Immature natural killer cell (primary cell): ENCODE measurements around the gene COX14. TPM values are rescaled to one million over a fixed set of nuclear protein-coding genes. Genes with fewer than 3 reads are reported as not detected.
"Not testable (repeated sequence)": the region's sequence is repeated elsewhere in the genome, so short reads cannot be mapped to it uniquely, and the experiment has no call there.

Experiments
- DNase-seq, 3 donors: peaks; one replicate each; pipeline ENCODE4 v3.0.0; 2022; ENCODE audit warnings: mixed read lengths in 1 of 3
- H3K27ac Mint-ChIP-seq, 6 donors: one replicate each; pipeline ENCODE4 v1.8.0; 2020; ENCODE audit warnings: mixed read lengths in 6 of 6, mild to moderate bottlenecking in 5 of 6, inconsistent platforms in 4 of 6, moderate library complexity in 3 of 6
- H3K27me3 Mint-ChIP-seq, 3 donors: one replicate each; pipeline ENCODE4 v1.8.0; 2020 to 2021; ENCODE audit warnings: low read depth in 3 of 3, mild to moderate bottlenecking in 3 of 3, mixed read lengths in 3 of 3, moderate library complexity in 3 of 3, inconsistent platforms in 1 of 3
- H3K36me3 Mint-ChIP-seq, 3 donors: one replicate each; pipeline ENCODE4 v1.8.0; 2020; ENCODE audit warnings: mixed read lengths in 3 of 3, inconsistent platforms in 2 of 3, mild to moderate bottlenecking in 2 of 3
- H3K4me1 Mint-ChIP-seq, 2 donors: one replicate each; pipeline ENCODE4 v1.8.0; 2020; ENCODE audit warnings: inconsistent platforms in 2 of 2, mild to moderate bottlenecking in 2 of 2, mixed read lengths in 2 of 2, moderate library complexity in 1 of 2
- H3K4me3 Mint-ChIP-seq, 5 donors: one replicate each; pipeline ENCODE4 v1.8.0; 2020; ENCODE audit warnings: mild to moderate bottlenecking in 5 of 5, mixed read lengths in 5 of 5, inconsistent platforms in 3 of 5, moderate library complexity in 3 of 5
- H3K9me3 Mint-ChIP-seq, 6 donors: one replicate each; pipeline ENCODE4 v1.8.0; 2020; ENCODE audit warnings: mild to moderate bottlenecking in 6 of 6, mixed read lengths in 6 of 6, inconsistent platforms in 4 of 6, moderate library complexity in 3 of 6
- polyA plus RNA-seq, 3 donors: library from polyadenylated mRNA; unstranded; fragments of 300-500 nt; fragmentation: Illumina TruSeq; gene quantifications; one replicate each; pipeline ENCODE4 v1.2.3, GENCODE V29; 2021

The COX14 gene
- polyA plus RNA-seq, 3 donors from 2014 or later: 191 to 270 (median 256) TPM

DNA sequence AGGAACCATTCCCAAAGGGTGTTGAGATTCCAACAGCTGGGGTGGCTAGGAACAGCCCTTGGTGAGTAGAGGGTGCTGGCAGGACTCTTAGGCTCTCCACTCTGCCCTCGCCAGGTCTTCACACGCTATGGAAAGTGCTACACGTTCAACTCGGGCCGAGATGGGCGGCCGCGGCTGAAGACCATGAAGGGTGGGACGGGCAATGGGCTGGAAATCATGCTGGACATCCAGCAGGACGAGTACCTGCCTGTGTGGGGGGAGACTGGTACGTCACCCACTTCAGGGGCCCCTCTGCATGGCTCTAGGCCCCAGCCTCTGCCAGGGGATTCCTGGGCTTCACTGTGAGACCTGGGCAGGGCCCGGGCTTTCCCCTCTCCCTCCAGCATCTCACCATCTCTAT lies 34.9 kb upstream of the COX14 start:
- Mint-ChIP-seq H3K27me3 (peaks cover 3 to 5% (median 5%) of the 10 kb centered on the region in 3 donors), H3K36me3 (no peaks in the 10 kb centered on the region), H3K4me1 (no peaks in the 10 kb centered on the region), H3K27ac (no peak overlapping the region), H3K4me3 (no peak overlapping the region), H3K9me3 (no peaks in the 10 kb centered on the region)
- no peak for DNase-seq

DNA sequence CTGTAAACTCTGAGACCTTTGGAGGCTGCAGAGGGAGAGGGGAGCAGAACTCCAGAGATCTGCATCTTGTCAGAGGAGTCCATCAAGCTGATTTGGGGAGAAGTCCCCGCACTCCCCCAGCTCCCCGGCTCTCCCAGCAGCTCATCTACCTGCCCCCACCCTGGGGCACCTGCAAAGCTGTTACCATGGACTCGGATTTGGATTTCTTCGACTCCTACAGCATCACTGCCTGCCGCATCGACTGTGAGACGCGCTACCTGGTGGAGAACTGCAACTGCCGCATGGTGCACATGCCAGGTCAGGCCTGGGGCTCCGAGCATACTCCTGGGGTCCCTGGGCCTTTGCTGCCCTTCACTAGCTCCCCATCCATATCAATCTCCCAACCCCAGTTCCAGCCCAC lies 33.8 kb upstream of the COX14 start:
- H3K27ac Mint-ChIP-seq: no peak overlapping the region
- H3K27me3 Mint-ChIP-seq: peaks cover 0 to 7% (median 5%) of the 10 kb centered on the region in 3 donors
- DNase-seq: no peak
- no peaks in the 10 kb centered on the region for H3K36me3 Mint-ChIP-seq
- H3K4me3 Mint-ChIP-seq: no peak overlapping the region
- no peaks in the 10 kb centered on the region for H3K9me3 Mint-ChIP-seq
- peaks cover under 1% of the 10 kb centered on the region in 2 donors for H3K4me1 Mint-ChIP-seq

DNA sequence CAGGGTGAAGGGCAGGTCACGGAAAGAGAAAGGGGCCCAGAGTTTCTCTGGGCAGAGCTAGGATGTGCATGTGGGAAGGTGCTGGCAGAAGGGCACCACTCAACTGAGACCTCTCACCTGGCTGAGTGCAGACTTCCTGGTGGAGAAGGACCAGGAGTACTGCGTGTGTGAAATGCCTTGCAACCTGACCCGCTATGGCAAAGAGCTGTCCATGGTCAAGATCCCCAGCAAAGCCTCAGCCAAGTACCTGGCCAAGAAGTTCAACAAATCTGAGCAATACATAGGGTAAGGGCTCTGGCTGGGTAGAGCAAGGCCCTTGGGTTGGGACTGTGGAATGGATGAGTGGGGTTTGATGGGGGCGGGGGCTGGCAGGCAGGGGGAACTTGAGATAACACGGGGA lies 32.3 kb upstream of the COX14 start:
- Mint-ChIP-seq H3K9me3 (no peaks in the 10 kb centered on the region), H3K4me1 (peaks cover 8 to 10% of the 10 kb centered on the region in 2 donors), H3K27me3 (peaks cover 0 to 7% (median 3%) of the 10 kb centered on the region in 3 donors), H3K27ac (no peak overlapping the region), H3K36me3 (no peaks in the 10 kb centered on the region), H3K4me3 (no peak overlapping the region)
- DNase-seq: no peak

DNA sequence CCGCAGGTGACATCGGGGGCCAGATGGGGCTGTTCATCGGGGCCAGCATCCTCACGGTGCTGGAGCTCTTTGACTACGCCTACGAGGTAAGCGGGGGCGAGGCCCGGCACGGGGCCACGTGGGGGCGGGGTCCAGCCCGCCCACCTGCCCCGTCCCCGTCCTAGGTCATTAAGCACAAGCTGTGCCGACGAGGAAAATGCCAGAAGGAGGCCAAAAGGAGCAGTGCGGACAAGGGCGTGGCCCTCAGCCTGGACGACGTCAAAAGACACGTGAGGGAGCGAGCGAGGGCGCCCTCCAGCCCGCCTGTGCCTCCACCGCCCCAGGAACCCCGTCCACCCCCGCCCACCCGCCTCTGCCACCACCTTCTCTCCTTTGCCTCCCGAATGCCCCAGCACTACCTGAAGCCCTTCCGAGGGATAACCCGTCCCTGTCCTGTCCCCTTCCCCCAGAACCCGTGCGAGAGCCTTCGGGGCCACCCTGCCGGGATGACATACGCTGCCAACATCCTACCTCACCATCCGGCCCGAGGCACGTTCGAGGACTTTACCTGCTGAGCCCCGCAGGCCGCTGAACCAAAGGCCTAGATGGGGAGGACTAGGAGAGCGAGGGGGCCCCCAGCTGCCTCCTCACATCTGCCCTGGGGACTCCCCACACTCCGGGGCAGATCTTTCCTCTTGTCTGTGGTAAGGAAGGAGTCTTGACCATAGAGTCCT lies 30.8 kb upstream of the COX14 start:
- Mint-ChIP-seq H3K27ac (no peak overlapping the region), H3K9me3 (no peaks in the 10 kb centered on the region), H3K4me3 (no peak overlapping the region), H3K36me3 (no peaks in the 10 kb centered on the region), H3K27me3 (peaks cover 0 to 10% (median 3%) of the 10 kb centered on the region in 3 donors), H3K4me1 (peaks cover 19 to 25% of the 10 kb centered on the region in 2 donors)
- no peak for DNase-seq

DNA sequence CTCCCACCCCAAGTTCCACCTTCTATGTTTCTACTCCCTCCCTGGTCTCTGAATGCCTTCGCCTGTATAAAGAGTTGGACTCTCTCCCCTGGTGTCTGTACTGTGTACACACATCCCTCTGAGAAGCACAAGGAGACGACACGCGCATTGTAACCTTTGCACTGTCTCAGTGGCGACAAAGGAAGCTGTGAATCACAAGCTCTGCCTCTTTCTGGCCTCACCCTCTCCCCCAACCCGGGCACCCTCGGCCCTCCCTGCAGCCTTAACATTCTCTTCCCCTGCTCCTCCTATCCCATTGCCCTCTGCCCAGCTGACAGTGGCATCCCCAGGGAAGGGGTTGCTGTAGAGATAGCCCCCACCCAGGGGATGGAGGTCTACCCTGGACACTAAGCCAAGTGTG lies 29.4 kb upstream of the COX14 start:
- DNase-seq: no peak
- H3K4me1 Mint-ChIP-seq: peaks cover 21 to 37% of the 10 kb centered on the region in 2 donors
- peaks cover 0 to 7% (median 0%) of the 10 kb centered on the region in 3 donors for H3K27me3 Mint-ChIP-seq
- H3K27ac Mint-ChIP-seq: peak overlapping the region in 1 of 6 donors; percentile 26
- H3K4me3 Mint-ChIP-seq: peak overlapping the region in 1 of 5 donors; percentile 0
- H3K36me3 Mint-ChIP-seq: peaks cover 0 to 3% (median 0%) of the 10 kb centered on the region in 3 donors
- no peaks in the 10 kb centered on the region for H3K9me3 Mint-ChIP-seq

DNA sequence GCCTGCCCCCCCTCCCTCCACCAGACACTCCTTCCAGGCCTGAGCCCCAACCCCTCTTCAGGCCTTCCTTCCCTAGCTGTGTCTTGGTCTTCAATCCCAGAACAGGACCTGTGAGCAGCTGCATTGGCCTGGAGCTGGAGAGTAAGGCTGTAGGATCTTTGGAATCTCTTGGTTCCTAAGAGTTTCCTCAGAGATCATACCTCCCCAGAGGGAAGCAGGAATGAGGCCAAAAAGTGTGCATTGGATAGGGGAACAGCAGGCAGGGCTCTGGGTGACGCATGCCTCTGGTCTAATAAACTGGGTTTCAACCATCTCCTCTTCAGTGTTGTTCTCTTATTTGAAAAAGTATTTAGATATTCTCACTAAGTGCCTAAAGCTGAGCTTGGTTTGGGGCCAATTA lies 28.7 kb upstream of the COX14 start:
- no peaks in the 10 kb centered on the region for H3K9me3 Mint-ChIP-seq
- peaks cover 0 to 7% (median 0%) of the 10 kb centered on the region in 3 donors for H3K27me3 Mint-ChIP-seq
- H3K36me3 Mint-ChIP-seq: peaks cover 0 to 3% (median 0%) of the 10 kb centered on the region in 3 donors
- no peak for DNase-seq
- H3K4me1 Mint-ChIP-seq: peaks cover 21 to 42% of the 10 kb centered on the region in 2 donors
- peak overlapping the region; percentile 69 to 85 (median 77) for H3K4me3 Mint-ChIP-seq
- H3K27ac Mint-ChIP-seq: peak overlapping the region; percentile 61 to 90 (median 84)

DNA sequence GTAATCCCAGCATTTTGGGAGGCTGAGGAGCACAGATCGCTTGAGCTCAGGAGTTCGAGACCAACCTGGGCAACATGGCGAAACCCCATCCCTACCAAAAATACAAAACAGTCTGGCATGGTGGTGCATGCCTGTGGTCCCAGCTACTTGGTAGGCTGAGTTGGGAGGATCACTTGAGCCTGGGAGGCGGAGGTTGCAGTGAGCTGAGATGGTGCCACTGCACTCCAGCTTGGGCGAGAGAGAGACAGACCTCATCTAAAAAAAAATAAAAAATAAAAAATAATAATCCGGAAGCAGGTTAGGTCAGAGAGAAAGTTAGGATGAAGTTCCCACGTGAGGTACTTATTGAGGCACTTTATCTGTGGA lies 27.6 kb upstream of the COX14 start:
- Mint-ChIP-seq H3K4me1 (peaks cover 25 to 50% of the 10 kb centered on the region in 2 donors), H3K4me3 (peak overlapping the region; percentile 91 to 98 (median 97)), H3K27ac (peak overlapping the region; percentile 91 to 97 (median 94))
- not testable (repeated sequence) for DNase-seq, H3K9me3 Mint-ChIP-seq, H3K36me3 Mint-ChIP-seq, H3K27me3 Mint-ChIP-seq

DNA sequence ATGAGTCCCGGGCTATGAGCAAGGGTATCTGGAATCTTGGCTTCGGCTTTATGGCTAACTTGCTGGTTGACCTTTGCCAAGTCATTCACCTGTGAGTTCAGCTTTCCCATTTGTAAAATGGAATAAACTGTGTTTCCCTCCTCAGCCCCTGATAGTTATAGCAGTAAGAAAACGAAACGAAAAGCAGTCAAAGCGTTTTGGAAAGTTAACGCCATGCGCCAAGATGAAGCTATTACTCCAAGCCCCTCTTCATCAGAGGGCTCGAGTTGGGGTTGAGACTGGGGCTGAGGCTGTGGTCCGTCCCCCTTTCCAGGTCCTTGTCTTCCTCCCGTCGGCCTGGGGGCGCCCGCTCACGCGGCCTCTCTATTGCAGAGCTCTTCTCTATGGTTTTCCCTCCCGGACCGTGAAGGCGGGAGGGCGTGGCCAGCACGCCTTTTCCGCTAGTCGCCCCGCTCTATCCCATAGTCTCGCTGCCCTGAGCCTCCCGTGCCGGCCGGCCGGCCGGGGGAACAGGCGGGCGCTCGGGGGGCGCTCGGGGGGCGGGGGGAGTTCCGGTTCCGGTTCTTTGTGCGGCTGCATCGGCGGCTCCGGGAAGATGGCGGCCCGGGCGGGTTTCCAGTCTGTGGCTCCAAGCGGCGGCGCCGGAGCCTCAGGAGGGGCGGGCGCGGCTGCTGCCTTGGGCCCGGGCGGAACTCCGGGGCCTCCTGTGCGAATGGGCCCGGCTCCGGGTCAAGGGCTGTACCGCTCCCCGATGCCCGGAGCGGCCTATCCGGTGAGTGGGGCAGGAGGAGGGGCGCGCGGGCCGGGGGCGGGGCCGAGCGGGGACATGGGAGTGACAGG lies 27.0 kb upstream of the COX14 start, which contains the start of gene SMARCD1:
TSS of gene SMARCD1 (plus strand) at position 568 of the 840 bp plus-strand sequence. CDS start at position 596, 28 bp downstream.
- H3K27ac Mint-ChIP-seq: peak within 1 kb of the TSS; percentile 91 to 98 (median 96)
- peak within 1 kb of the TSS; percentile 91 to 98 (median 97) for H3K4me3 Mint-ChIP-seq
- H3K27me3 Mint-ChIP-seq: peaks cover 0 to 5% (median 0%) of the 10 kb centered on the region in 3 donors

DNA sequence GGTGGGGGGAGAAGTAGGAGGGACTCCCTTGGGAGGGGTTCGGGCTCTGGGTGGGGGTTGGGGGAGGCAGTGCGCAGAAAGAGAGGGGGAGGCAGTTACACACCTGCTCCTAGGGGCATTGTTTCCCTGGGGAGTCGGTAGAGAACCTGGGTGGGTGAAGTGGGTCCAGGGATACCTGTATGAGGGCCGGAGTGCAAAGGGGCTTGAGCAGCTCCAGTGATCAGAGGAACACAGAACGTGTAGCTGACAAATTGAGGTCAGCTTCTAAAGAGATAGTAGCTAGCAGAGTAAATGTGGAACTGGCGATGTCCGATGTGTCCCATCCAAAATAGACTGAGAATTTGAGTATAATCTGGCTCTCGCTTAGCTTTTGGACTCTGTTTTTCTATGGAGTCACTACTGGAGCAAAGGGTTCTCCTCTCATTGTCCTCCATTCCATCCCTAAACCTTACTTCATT lies 26.4 kb upstream of the COX14 start:
- Mint-ChIP-seq H3K36me3 (peaks cover 3 to 8% (median 4%) of the 10 kb centered on the region in 3 donors), H3K27me3 (peaks cover 0 to 5% (median 0%) of the 10 kb centered on the region in 3 donors), H3K4me1 (peaks cover 25 to 50% of the 10 kb centered on the region in 2 donors), H3K9me3 (no peaks in the 10 kb centered on the region), H3K4me3 (peak overlapping the region; percentile 84 to 98 (median 89)), H3K27ac (peak overlapping the region; percentile 86 to 98 (median 93))
- no peak for DNase-seq

More for the DNA sequence above, 27.0 kb upstream of the COX14 start, which contains the start of gene SMARCD1:
- H3K9me3 Mint-ChIP-seq: no peaks in the 10 kb centered on the region
- peaks cover under 1 to 6% (median 3%) of the 10 kb centered on the region in 3 donors for H3K36me3 Mint-ChIP-seq
- DNase-seq: peak; percentile 77 to 84 (median 81)
- peaks cover 25 to 50% of the 10 kb centered on the region in 2 donors for H3K4me1 Mint-ChIP-seq

DNA sequence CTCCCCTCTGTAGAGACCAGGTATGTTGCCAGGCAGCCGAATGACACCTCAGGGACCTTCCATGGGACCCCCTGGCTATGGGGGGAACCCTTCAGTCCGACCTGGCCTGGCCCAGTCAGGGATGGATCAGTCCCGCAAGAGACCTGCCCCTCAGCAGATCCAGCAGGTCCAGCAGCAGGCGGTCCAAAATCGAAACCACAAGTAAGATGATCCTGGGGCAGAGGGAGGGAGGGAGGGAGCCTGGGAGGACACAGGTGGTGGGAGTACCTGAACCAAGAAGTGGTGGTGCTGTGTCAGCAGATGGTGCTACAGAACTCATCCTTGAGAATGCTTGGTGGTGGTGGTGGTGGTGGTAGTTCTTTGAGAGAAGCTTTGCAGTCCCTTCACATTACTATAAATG lies 25.9 kb upstream of the COX14 start:
- Mint-ChIP-seq H3K9me3 (no peaks in the 10 kb centered on the region), H3K4me3 (peak overlapping the region; percentile 84 to 98 (median 89)), H3K4me1 (peaks cover 25 to 50% of the 10 kb centered on the region in 2 donors), H3K27ac (peak overlapping the region; percentile 86 to 98 (median 93)), H3K36me3 (peaks cover 4 to 12% (median 6%) of the 10 kb centered on the region in 3 donors), H3K27me3 (peaks cover 0 to 5% (median 0%) of the 10 kb centered on the region in 3 donors)
- DNase-seq: no peak

DNA sequence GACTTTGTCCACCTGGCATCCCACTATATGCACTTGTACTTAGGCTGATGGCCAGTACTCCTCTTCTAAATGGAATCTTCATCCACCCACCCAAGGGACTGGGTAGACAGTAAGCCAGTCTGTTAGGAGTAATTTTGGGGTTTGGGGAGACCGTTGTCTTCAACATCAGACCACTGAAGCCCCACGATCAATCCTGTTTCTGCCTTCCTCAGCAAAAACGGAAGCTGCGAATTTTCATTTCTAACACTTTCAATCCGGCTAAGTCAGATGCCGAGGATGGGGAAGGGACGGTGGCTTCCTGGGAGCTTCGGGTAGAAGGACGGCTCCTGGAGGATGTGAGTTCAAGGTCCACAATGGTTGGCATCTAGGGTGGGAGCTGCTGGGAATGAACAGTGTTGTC lies 24.9 kb upstream of the COX14 start:
- Mint-ChIP-seq H3K9me3 (no peaks in the 10 kb centered on the region), H3K36me3 (peaks cover 8 to 17% (median 9%) of the 10 kb centered on the region in 3 donors), H3K27me3 (peaks cover 0 to 5% (median 0%) of the 10 kb centered on the region in 3 donors), H3K27ac (peak overlapping the region in 4 of 6 donors; percentile 5 to 86 (median 42)), H3K4me1 (peaks cover 25 to 50% of the 10 kb centered on the region in 2 donors), H3K4me3 (peak overlapping the region in 2 of 5 donors; percentile 2 to 50)
- no peak for DNase-seq

DNA sequence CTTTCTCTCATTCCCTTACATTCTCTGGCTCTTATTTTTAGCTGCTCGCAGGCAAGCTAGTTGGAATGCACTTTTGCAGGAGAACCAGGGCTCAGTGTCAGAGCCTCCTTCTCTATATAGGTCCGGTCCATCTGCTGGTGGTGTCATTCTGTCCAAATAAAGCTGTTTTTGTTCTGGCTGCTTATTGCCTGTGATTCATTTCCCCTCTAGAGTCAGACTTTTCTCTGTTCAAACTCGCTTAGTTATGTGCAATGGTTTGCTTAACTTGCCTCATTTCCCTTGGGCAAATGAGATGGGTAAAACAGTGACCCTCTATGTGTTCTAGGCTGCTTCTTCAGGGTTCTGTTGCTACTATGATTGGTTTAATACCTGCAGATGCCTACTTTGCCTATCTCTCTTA lies 24.0 kb upstream of the COX14 start:
- H3K9me3 Mint-ChIP-seq: no peaks in the 10 kb centered on the region

DNA sequence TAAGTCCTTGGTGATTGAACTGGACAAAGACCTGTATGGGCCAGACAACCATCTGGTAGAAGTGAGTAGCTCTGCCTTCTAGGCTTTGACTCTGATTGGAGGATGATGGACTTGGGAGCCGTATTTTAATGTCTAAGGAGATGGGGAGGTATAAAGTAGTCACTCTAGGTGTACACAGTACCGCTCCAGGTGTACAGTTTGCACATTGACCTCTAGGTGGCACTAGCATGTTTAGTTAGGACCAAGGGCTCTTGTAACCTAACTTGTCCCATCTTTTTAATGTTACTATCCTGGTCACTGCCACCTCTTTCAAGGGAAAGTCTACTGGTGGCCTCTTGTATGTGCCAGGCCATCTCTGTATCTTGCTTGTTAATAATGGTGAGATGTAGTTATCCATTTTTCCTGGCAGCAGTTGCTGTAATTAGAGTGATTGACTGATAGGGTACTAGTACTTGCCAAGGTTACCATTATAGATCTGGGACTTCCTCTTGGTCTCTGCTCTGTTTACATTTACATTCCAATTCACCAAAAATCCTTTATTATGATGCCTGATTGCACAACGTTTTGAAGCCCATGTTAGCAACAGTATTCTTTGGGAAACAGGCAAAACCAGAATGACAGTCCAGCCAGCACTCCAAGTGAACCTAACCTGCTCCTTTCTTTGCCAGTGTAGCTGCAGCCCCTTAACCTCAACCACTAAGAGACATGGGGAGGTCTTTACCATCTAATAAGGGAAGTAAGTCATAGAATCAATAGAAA lies 23.3 kb upstream of the COX14 start:
- peaks cover 20 to 45% of the 10 kb centered on the region in 2 donors for H3K4me1 Mint-ChIP-seq

More for the DNA sequence above, 24.0 kb upstream of the COX14 start:
- Mint-ChIP-seq H3K4me1 (peaks cover 25 to 50% of the 10 kb centered on the region in 2 donors), H3K27ac (peak overlapping the region in 5 of 6 donors; percentile 17 to 86 (median 49)), H3K27me3 (peaks cover 0 to 3% (median 0%) of the 10 kb centered on the region in 3 donors), H3K36me3 (peaks cover 8 to 17% (median 9%) of the 10 kb centered on the region in 3 donors), H3K4me3 (no peak overlapping the region)
- DNase-seq: no peak

More for the DNA sequence above, 23.3 kb upstream of the COX14 start:
- Mint-ChIP-seq H3K9me3 (no peaks in the 10 kb centered on the region), H3K27me3 (peaks cover 0 to 3% (median 0%) of the 10 kb centered on the region in 3 donors), H3K27ac (peak overlapping the region in 5 of 6 donors; percentile 17 to 84 (median 49)), H3K36me3 (peaks cover 8 to 17% (median 9%) of the 10 kb centered on the region in 3 donors), H3K4me3 (no peak overlapping the region)
- peak; percentile 28 to 38 (median 32) for DNase-seq
